Stomach (tissue), 9 donors: Measurements from ENCODE around the gene NATD1. TPM values are rescaled to one million over a fixed set of nuclear protein-coding genes. Genes with fewer than 3 reads are reported as not detected.

Source experiments
- DNase-seq, 2 donors: peaks; one replicate each; pipeline versions ENCODE4 v3.0.0 to v3.0.0-alpha.2; 2013 to 2019
- H3K27ac ChIP-seq, 5 donors: fragments of 200-600 bp in 4 of 5; sonication (generic) in 4 of 5; one replicate each; pipeline ENCODE4 v1.5.1; 2013 to 2019; ENCODE audit warnings: mild to moderate bottlenecking in 1 of 5, moderate library complexity in 1 of 5
- H3K27me3 ChIP-seq, 3 donors: fragments of 200-600 bp; sonication (generic); one replicate each; pipeline ENCODE4 v1.5.1; 2017 to 2019; ENCODE audit warnings: mixed run types in 1 of 3
- H3K36me3 ChIP-seq, 4 donors: fragments of 200-600 bp; sonication (generic); 1 replicate in 3 of 4; 2 replicates in 1 of 4; pipeline ENCODE4 v1.5.1; 2016 to 2019
- H3K4me1 ChIP-seq, 4 donors: fragments of 200-600 bp; sonication (generic); one replicate each; pipeline ENCODE4 v1.5.1; 2016 to 2019
- H3K4me3 ChIP-seq, 4 donors: fragments of 200-600 bp; sonication (generic) in 3 of 4; one replicate each; pipeline ENCODE4 v1.5.1; 2016 to 2019; ENCODE audit warnings: mild to moderate bottlenecking in 1 of 4
- H3K9me3 ChIP-seq, 4 donors: fragments of 200-600 bp; sonication (generic); one replicate each; pipeline ENCODE4 v1.5.1; 2016 to 2019
- EP300 ChIP-seq: sonication (generic); formaldehyde crosslinking; IDR thresholded peaks from one replicate; pipeline ENCODE4 v1.6.1; 2017; ENCODE audit warnings: antibody characterized with exemption
- POLR2A ChIP-seq, 4 donors: fragments of 450-650 bp; IDR thresholded peaks; one replicate each; pipeline ENCODE4 v1.6.1; 2016; ENCODE audit warnings: antibody characterized with exemption in 4 of 4, control low read depth in 2 of 4, mild to moderate bottlenecking in 1 of 4, moderate library complexity in 1 of 4
- POLR2AphosphoS5 ChIP-seq, 3 donors: sonication (generic); formaldehyde crosslinking; IDR thresholded peaks; one replicate each; pipeline ENCODE4 v1.6.1; 2016; ENCODE audit warnings: antibody characterized with exemption in 3 of 3
- WGBS, 5 donors: extraction: QIAGEN DNeasy Blood & Tissue Kit in 3 of 5; methylation state at CpG; one replicate each; pipeline versions ENCODE4 v1.1.5 to v1.1.7; 2013 to 2018; 5-methylcytosine and 5-hydroxymethylcytosine counted together
- intact Hi-C: fragments of 100-400 bp; cut with DNase I; formaldehyde crosslinking; loops from one replicate; pipeline ENCODE4 v1.15.1; 2023; ENCODE audit warnings: low total_unique reads
- polyA plus RNA-seq, 3 donors: library from polyadenylated mRNA; stranded (reverse); fragments of 200-250 nt; gene quantifications; one replicate each; pipeline ENCODE4 v1.2.3, GENCODE V29; 2013
- total RNA-seq, 5 donors: library from RNA; depleted of rRNA; stranded (reverse); fragments of >200 nt; gene quantifications; one replicate each; pipeline versions ENCODE4 v1.1.0 to v1.2.3, GENCODE V29; 2014 to 2016
- TF ChIP-seq, protein P1 (sequence below), 7 experiments: fragments of 450-650 bp in 4 of 7; fragments of 200-600 bp in 3 of 7; sonication (generic) in 3 of 7; IDR thresholded peaks; one replicate each; pipeline ENCODE4 v1.5.1; 2016 to 2019; ENCODE audit warnings: antibody characterized with exemption in 7 of 7, control low read depth in 2 of 7, mild to moderate bottlenecking in 1 of 7
- donor health status: healthy with polysubstance abuse.
- donor health status: Bipolar disorder and iron deficiency.
- donor health status: healthy.

NATD1 gene
- total and polyA plus RNA-seq, 8 donors, result 2.2 to 9.0 (median 4.3) TPM

DNA sequence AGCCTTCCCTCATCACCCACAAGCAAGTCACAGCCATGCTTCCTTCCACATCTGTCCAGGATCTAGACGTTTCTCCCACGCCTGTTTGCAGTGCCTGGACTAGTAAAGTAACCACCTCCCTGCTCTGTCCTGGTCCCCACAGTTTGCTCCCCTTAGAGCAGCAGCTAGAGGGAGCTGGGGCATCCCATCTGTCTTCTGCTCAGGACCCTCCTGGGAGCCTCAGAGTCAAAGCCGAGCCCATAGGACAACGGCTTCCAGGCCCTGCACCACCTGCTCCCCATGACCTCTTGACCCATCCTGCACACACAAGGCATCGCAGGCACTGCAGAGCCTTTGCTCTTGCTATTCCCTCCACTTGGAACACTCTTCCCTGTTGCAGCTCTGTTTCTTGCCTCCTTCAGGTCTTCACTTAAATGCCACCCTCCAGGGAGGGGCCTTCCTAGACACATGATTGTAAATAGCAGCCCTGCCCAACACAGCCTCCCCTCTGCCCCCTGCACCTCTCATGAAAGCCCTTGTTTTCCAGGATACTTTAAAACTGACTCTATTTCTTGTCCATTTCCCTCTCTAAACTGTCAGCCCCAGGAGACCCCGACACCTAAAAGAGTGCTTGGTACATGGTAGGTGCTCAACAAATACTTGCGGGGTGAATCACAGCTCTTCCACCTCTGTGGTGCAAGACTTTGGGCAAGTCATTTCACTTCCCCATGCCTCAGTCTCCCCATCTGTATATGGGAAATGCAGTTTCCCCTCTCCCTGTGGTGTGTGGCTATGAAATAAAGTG is 3.1 kb downstream of the NATD1 start:
- peaks cover 0 to 9% (median 3%) of the 10 kb centered on the region in 4 donors for H3K36me3 ChIP-seq
- H3K27me3 ChIP-seq, result no peaks in the 10 kb centered on the region
- no peak overlapping the region for H3K27ac ChIP-seq
- H3K9me3 ChIP-seq, result no peaks in the 10 kb centered on the region
- no peak overlapping the region for H3K4me3 ChIP-seq
- WGBS, 5 donors, result 56 to 66% (median 57%) methylated on average over 7 of the region's 7 CpGs
- intact Hi-C loops, result no loop called here
- peaks cover 19 to 60% (median 36%) of the 10 kb centered on the region in 4 donors for H3K4me1 ChIP-seq
- no peak for DNase-seq
- TF ChIP-seq POLR2A (IDR thresholded peaks at IDR 0.05) (no peak), POLR2AphosphoS5 (IDR thresholded peaks at IDR 0.05) (no peak), EP300 (no peak)
- TF ChIP-seq, protein P1, sequence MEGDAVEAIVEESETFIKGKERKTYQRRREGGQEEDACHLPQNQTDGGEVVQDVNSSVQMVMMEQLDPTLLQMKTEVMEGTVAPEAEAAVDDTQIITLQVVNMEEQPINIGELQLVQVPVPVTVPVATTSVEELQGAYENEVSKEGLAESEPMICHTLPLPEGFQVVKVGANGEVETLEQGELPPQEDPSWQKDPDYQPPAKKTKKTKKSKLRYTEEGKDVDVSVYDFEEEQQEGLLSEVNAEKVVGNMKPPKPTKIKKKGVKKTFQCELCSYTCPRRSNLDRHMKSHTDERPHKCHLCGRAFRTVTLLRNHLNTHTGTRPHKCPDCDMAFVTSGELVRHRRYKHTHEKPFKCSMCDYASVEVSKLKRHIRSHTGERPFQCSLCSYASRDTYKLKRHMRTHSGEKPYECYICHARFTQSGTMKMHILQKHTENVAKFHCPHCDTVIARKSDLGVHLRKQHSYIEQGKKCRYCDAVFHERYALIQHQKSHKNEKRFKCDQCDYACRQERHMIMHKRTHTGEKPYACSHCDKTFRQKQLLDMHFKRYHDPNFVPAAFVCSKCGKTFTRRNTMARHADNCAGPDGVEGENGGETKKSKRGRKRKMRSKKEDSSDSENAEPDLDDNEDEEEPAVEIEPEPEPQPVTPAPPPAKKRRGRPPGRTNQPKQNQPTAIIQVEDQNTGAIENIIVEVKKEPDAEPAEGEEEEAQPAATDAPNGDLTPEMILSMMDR (IDR thresholded peaks at IDR 0.05), result no peak

DNA sequence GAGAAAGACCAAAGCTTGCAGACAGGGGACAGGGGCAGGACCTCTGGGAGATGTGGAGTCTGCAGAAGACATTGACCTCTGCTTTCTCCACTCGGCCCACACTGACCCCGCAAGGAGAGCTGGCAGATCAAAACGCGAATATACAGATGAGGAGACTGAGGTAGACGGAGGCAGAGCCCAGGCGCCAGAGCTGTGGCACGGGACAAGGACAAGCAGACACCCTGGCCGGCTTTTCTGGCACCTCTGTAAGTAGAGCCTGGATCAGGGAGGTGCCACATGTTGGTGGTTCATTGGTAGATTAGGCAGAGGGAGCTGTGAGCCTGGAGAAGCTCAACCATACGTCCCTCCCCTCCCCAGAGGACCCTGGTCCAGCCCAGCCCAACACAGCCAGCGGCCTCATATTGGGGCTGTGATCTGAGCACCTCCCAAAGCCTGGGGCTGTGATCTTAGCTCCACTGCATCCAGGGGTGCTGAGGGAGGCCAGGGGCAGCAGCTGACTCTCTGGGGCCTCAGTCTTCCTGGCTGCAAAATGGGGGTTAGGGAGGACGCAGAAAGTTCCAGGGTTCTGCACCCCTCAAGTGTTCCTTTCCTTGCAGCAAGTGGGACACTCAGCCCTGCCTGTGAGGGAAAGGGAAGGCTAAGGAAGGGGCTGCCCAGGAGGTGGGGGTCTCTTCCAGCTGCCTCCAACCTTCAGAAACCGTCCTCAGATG is 4.0 kb downstream of the NATD1 start:
- Histone ChIP-seq H3K27ac (no peak overlapping the region), H3K9me3 (no peaks in the 10 kb centered on the region), H3K4me1 (peaks cover 19 to 60% (median 36%) of the 10 kb centered on the region in 4 donors), H3K36me3 (peaks cover 0 to 9% (median 3%) of the 10 kb centered on the region in 4 donors), H3K4me3 (no peak overlapping the region), H3K27me3 (no peaks in the 10 kb centered on the region)
- intact Hi-C loops, result no loop called here
- TF ChIP-seq POLR2AphosphoS5 (IDR thresholded peaks at IDR 0.05) (no peak), POLR2A (IDR thresholded peaks at IDR 0.05) (no peak), EP300 (no peak)
- TF ChIP-seq, protein P1 (IDR thresholded peaks at IDR 0.05), result no peak
- no peak for DNase-seq
- WGBS, 5 donors, result 75 to 83% (median 78%) methylated on average over 10 to 12 of the region's 12 CpGs

DNA sequence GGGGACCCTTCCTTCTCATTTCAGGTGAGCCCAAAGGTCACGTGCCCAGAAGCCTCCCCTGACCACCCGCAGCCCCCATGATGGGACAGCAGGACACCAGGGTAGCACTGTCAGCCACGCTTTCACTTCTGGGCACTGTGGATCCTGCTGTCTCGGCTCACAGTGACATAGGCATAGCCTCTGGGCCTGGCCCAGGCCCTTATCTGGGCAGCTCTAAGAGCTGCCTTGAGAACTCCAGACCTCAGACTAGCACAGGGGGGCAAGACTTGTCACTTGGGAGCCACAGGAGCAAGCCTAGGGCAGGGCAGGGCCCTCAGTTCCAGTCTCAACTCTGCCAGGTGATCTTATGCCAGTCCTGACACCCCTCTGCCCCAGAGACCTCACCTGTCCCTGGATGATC is 4.7 kb downstream of the NATD1 start:
- H3K4me1 ChIP-seq, result peaks cover 13 to 56% (median 28%) of the 10 kb centered on the region in 4 donors
- intact Hi-C loops, result no loop called here
- H3K4me3 ChIP-seq, result no peak overlapping the region
- H3K36me3 ChIP-seq, result peaks cover 0 to 14% (median 10%) of the 10 kb centered on the region in 4 donors
- H3K27me3 ChIP-seq, result no peaks in the 10 kb centered on the region
- 72 to 87% (median 80%) methylated on average over 3 to 4 of the region's 4 CpGs for WGBS, 5 donors
- no peak overlapping the region for H3K27ac ChIP-seq
- DNase-seq, result no peak
- TF ChIP-seq EP300 (no peak), POLR2AphosphoS5 (IDR thresholded peaks at IDR 0.05) (no peak), POLR2A (IDR thresholded peaks at IDR 0.05) (no peak)
- TF ChIP-seq, protein P1 (IDR thresholded peaks at IDR 0.05), result no peak
- H3K9me3 ChIP-seq, result no peaks in the 10 kb centered on the region

DNA sequence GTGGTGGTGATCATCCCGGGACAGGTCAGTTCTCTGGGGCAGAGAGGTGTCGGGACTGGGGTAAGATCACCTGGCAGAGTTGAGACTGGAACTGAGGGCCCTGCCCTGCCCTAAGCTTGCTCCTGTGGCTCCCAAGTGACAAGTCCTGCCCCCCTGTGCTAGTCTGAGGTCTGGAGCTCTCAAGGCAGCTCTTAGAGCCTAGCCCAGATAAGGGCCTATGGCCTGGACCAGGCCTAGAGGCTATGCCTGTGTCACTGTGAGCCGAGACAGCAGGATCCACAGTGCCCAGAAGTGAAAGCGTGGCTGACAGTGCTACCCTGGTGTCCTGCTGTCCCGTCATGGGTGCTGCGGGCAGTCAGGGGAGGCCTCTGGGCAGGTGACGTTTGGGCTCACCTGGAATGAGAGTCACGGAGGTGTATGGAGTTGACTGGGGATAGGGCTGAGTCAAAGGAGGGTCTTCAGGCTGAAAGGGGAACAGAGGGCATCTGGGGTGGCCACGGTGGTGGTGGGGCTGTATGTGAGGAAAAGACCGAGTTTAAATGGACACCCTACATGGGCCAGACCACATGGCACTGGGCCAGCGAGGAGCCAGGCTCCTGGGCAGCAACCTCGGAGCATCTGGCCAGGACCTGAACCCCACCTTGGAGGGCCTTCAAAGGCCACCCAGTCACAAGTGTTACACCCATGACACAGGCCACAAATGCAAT is 5.5 kb downstream of the NATD1 start:
- DNase-seq, result no peak
- Histone ChIP-seq H3K36me3 (peaks cover 0 to 22% (median 18%) of the 10 kb centered on the region in 4 donors), H3K9me3 (no peaks in the 10 kb centered on the region), H3K4me3 (no peak overlapping the region), H3K27ac (no peak overlapping the region), H3K4me1 (peaks cover 13 to 54% (median 28%) of the 10 kb centered on the region in 4 donors), H3K27me3 (no peaks in the 10 kb centered on the region)
- TF ChIP-seq POLR2A (IDR thresholded peaks at IDR 0.05) (no peak), POLR2AphosphoS5 (IDR thresholded peaks at IDR 0.05) (no peak), EP300 (no peak)
- TF ChIP-seq, protein P1 (IDR thresholded peaks at IDR 0.05), result no peak
- 79 to 93% (median 84%) methylated on average over 9 to 12 of the region's 12 CpGs for WGBS, 5 donors
- intact Hi-C loops, result no loop called here
